ENCODE measurements around the gene RIC1.

The RIC1 gene

GRCh38 chr9:5611321-5612184, 17.4 kb upstream of the RIC1 start:
- TF ChIP-seq FOXP2 (optimal IDR thresholded peaks at IDR 0.05; ENCODE audit: borderline replicate concordance, extremely low read depth, extremely low read length, insufficient read depth) (no peak), SIN3A (IDR thresholded peaks at IDR 0.05; ENCODE audit: borderline replicate concordance, insufficient read depth, low read length) (no peak), TAF1 (IDR thresholded peaks at IDR 0.05; ENCODE audit: borderline replicate concordance, insufficient read depth, low read length) (no peak), POLR2AphosphoS5 (IDR thresholded peaks at IDR 0.05; ENCODE audit: low read depth, low read length) (no peak)
- TF ChIP-seq, protein P1, sequence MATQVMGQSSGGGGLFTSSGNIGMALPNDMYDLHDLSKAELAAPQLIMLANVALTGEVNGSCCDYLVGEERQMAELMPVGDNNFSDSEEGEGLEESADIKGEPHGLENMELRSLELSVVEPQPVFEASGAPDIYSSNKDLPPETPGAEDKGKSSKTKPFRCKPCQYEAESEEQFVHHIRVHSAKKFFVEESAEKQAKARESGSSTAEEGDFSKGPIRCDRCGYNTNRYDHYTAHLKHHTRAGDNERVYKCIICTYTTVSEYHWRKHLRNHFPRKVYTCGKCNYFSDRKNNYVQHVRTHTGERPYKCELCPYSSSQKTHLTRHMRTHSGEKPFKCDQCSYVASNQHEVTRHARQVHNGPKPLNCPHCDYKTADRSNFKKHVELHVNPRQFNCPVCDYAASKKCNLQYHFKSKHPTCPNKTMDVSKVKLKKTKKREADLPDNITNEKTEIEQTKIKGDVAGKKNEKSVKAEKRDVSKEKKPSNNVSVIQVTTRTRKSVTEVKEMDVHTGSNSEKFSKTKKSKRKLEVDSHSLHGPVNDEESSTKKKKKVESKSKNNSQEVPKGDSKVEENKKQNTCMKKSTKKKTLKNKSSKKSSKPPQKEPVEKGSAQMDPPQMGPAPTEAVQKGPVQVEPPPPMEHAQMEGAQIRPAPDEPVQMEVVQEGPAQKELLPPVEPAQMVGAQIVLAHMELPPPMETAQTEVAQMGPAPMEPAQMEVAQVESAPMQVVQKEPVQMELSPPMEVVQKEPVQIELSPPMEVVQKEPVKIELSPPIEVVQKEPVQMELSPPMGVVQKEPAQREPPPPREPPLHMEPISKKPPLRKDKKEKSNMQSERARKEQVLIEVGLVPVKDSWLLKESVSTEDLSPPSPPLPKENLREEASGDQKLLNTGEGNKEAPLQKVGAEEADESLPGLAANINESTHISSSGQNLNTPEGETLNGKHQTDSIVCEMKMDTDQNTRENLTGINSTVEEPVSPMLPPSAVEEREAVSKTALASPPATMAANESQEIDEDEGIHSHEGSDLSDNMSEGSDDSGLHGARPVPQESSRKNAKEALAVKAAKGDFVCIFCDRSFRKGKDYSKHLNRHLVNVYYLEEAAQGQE (IDR thresholded peaks at IDR 0.05; ENCODE audit: insufficient read depth in 1 of 2, low read depth in 2 of 2, low read length in 2 of 2) = no peak

DNA sequence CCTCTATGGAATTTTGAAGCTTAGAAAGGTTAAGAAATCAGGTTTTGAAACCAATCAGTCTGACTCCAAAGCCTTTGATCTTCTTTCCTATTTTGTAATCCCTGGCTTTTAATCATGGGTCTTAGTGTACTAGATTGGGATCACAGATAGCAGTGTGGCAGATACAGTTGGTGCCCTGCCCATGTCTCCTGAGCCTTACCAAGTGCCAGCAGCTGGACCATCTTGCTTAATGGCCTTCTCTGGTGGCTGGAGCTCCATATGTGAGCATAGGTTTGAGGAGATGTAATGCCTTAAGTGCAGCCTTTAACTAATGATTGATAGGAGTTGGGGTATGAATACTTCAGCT, 16.7 kb upstream of the RIC1 start:
- TF ChIP-seq SIN3A (IDR thresholded peaks at IDR 0.05; ENCODE audit: borderline replicate concordance, insufficient read depth, low read length) = no peak
- TF ChIP-seq, protein P1 (IDR thresholded peaks at IDR 0.05; ENCODE audit: insufficient read depth in 1 of 2, low read depth in 2 of 2, low read length in 2 of 2) = no peak
- TF ChIP-seq POLR2AphosphoS5 (IDR thresholded peaks at IDR 0.05; ENCODE audit: low read depth, low read length) = no peak
- no peak for TF ChIP-seq FOXP2 (optimal IDR thresholded peaks at IDR 0.05; ENCODE audit: borderline replicate concordance, extremely low read depth, extremely low read length, insufficient read depth)
- TF ChIP-seq TAF1 (IDR thresholded peaks at IDR 0.05; ENCODE audit: borderline replicate concordance, insufficient read depth, low read length) = no peak

GRCh38 chr9:5614192-5614591, 14.7 kb upstream of the RIC1 start:
- TF ChIP-seq SIN3A (IDR thresholded peaks at IDR 0.05; ENCODE audit: borderline replicate concordance, insufficient read depth, low read length) (no peak), TAF1 (IDR thresholded peaks at IDR 0.05; ENCODE audit: borderline replicate concordance, insufficient read depth, low read length) (no peak), POLR2AphosphoS5 (IDR thresholded peaks at IDR 0.05; ENCODE audit: low read depth, low read length) (no peak), FOXP2 (optimal IDR thresholded peaks at IDR 0.05; ENCODE audit: borderline replicate concordance, extremely low read depth, extremely low read length, insufficient read depth) (no peak)
- TF ChIP-seq, protein P1 (IDR thresholded peaks at IDR 0.05; ENCODE audit: insufficient read depth in 1 of 2, low read depth in 2 of 2, low read length in 2 of 2) = no peak

GRCh38 chr9:5614985-5615384, 13.9 kb upstream of the RIC1 start:
- TF ChIP-seq, protein P1 (IDR thresholded peaks at IDR 0.05; ENCODE audit: insufficient read depth in 1 of 2, low read depth in 2 of 2, low read length in 2 of 2) = no peak
- TF ChIP-seq TAF1 (IDR thresholded peaks at IDR 0.05; ENCODE audit: borderline replicate concordance, insufficient read depth, low read length) = no peak
- TF ChIP-seq SIN3A (IDR thresholded peaks at IDR 0.05; ENCODE audit: borderline replicate concordance, insufficient read depth, low read length) = no peak

Measured in PFSK-1 (cell line).